NCI-H82 (cell line): Measurements from ENCODE around the gene STAP2.
"Not testable (repeated sequence)": the region's sequence is repeated elsewhere in the genome, so short reads cannot be mapped to it uniquely, and the experiment has no call there.

ENCODE experiments used
- DNase-seq: peaks from one replicate; lab custom pipeline; 2025; lab: John Stamatoyannopoulos, UW

Gene STAP2

DNA sequence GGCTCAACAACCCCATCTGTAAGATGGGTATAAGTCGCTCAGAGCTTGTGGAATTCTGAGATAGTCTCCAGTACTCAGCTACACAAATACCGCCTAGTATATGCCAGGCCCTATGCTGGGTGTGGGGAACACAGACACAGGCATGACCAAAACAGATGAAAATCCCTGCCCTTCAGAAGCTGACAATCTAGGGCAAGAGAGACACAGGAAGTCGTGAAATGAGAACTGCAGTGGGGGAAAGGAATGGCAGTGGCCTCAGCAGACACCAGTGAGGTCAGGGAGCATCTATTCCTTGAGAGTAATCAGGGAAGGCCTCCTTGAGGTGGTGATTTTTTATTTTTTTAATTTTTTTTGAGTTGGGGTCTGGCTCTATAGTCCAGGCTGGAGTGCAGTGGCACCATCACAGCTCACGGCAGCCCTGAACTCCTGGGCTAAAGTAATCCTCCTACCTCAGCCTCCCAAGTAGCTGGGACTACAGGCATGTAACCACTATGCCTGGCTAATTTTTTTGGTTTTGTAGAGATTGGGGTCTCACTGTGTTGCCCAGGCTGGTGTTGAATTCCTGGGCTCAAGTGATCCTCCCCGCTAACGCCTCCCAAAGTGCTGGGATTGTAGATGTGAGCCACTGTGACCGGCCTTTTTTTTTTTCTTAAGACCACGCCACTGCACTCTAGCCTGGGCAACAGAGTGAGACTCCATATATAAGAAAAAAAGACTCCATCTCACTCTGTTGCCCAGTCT, 39.6 kb downstream of the STAP2 start:
- no peak for DNase-seq

DNA sequence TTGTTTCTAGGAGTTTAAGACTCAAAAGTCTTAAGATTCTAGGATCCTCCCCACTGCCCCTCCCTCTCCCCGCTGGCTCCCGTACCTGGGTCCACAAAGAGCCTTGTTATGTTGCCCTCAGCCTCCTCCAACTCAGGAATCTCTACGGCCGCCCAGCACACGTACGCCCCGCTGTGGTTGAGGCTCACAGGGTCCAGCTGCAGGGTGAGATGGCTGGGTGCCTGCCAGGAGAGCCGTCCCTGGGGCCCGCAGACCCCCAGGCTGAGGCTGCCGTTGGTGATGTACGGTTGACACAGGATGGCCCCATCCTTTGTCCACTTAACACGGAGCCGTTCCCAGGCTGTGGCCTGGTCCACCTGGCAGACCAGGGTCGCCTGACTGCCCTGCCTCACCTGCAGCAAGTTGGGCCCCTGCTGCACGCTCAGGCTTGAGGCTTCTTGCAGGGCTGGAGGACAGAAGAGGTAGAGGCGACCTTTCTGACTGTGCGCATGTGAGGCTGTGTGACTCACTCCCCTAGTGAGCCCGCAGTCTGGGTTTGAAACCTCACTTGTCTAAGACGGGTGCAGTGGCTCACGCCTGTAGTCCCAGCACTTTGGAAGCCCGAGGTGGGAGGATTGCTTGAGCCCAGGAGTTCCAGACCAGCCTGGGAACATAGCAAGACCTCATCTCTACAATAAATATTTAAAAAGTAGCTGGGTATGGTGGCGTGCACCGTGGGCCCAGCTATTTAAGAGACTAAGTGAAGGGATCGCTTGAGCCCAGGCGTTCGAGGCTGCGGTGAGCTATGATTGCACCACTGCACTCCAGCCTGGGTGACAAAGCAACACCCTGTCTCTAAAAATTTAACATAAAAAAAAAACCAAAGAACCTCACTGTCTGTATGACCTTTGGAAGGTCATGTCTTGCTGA, 40.5 kb downstream of the STAP2 start:
- no peak for DNase-seq

DNA sequence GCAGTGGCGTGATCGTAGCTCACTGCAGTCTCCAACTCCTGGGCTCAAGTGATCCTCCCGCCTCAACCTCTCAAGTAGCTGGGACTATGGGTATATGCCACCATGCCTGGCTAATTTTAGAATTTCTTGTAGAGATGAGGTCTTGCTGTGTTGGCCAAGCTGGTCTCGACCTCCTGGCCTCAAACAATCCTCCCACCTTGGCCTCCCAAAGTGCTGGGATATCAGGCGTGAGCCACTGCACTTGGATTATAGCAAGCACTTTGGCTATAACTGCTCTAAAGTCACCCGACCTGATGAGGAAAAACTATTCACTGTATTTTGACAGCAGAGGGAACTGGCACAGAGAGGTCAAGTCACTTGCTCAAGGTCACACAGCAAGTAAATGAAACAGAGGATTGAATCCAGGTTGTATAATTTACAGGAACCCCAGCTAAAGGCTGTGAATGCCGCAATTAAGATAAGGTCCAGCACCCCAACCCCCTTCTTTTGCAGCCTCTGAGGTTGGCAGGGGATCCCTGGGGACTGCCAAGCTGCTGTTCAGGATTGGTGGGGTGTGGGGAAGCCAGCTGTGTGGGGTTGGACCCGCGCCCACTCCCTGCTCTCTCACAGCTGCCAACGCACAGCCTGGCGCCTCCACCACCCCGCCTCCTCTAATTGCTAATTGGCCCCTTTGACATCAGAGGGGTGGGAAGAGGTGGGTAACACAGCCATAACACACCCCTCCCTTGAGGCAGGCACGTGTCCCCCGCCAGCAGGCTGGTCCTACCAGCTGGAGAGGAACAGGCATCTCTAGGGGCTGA, 42.5 kb downstream of the STAP2 start:
- peak; percentile 92 for DNase-seq

DNA sequence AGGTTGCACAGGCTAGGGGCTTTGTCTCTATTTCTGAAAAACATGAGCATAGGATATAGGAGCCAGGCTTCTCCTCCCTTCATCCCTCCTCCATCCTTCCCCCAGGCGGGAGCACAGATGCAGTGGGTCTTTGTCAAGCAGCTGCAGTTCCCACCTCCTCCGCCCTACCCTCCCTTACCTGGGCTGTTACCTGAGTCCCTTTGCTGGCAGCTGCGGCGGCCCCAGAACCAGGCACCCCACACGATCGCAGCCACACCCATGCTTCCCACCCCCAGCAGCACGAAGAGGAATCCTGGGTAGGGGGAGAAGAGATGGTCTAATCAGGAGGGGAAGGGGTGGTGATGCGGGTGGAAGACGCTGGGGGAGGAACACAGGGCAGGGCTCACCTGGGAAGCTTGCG, 44.2 kb downstream of the STAP2 start:
- no peak for DNase-seq

DNA sequence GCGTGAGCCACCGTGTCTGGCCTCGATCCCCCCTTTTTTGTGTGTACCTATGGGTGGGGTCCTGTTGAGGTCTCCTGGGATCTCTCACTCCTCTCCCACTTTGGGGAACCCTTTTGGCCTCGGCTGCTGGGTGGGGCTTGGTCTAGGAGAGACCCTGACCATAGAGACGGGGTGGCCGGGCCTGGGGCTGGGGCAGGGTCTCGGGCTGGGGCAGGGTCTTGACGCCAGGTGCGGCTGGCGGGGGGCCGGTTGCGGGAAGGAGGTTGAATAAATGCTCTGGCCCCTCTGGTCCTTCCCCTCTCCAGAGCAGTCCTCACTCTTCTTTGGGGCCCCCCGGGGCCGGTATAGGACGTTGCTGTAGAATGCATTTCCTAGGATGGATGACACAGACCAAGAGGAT, 46.1 kb downstream of the STAP2 start:
- DNase-seq = no peak

DNA sequence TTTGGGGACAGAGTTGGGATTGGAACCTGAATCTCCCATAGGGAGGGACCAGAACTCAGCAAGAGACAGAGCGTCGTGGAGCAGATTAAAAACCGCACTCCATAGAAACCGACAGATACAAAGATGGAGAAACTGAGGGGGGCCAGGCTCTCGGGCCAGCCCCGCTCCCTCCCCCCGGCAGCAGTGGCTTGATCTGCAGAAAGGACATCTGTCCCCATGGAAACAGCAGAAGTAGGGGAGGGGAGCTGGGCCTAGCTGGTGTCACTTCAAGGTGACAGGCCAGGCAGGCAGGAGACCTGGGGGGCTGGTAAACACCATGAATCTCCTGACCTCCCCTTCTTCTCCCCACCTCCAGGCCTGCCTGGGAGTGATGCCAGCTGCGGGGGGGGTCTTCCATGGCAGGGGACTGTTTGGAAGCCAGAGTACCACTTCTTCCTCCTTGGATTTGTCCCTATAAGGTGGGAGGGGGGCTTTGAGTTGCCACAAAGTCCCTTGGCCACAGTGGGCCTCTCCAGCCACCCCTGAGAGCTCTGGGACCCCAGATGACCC, 47.4 kb downstream of the STAP2 start:
- DNase-seq = peak; percentile 18

DNA sequence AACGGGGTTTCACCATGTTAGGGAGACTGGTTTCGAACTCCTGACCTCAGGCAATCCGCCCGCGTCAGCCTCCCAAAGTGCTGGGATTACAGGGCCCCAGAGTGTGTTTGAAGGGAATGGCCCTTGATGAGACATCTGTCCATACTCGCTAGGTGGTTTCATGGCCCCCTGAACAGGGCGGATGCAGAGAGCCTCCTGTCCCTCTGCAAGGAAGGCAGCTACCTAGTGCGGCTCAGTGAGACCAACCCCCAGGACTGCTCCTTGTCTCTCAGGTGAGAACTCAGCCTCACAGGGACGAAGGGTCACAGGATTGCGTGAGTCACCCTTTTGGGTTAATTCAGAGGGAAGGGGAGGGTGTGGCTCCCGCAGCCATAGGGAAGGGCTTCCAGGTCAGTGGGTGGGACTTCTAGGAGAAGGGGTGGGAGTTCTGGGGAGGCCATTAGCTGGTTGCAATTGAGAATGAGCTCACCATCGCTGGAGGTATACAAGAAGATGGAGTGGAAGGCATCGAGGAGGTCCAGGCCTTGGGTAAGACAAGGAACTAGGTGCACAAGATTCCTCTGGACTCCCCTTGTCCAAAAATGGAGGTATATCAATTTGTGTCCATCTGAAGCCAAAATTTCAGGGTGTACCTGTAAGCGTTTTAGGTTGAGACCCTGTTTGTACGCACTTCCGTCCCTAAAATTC, 50.4 kb downstream of the STAP2 start:
- no peak for DNase-seq

DNA sequence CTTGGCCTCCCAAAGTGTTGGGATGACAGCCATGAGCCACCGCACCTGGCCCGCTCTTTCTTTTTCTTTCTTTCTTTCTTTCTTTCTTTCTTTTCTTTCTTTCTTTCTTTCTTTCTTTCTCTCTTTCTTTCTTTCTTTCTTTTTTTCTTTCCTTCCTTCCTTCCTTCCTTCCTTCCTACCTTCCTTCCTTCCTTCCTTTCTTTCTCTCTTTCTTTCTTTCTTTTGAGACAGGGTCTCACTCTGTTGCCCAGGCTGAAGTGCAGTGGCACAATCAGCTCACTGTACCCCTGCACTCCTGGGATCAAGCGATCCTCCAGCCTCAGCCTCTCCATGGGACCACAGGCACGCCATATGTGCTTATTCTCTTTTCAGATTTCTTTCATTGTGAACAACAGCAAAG, 52.5 kb downstream of the STAP2 start:
- DNase-seq = not testable (repeated sequence)

DNA sequence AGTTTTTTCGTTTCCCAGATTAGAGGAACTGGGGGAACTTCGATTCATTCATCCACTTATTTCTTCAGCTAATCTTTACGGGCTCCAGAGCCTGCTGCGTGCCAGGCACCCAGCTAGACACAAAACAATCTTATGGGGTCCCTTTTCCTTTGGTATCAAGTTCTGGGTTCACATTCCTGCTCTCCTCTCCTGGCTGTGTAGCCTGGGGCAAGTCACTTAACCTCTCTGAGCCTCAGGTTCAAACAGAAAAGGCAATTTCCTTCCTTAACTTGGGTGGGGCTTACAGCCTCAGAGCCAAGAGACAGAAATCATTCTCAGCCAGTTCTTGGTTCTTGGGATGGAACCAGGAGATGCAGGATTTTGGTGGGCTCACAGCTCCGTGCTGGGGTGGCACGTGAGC, 53.7 kb downstream of the STAP2 start:
- no peak for DNase-seq

DNA sequence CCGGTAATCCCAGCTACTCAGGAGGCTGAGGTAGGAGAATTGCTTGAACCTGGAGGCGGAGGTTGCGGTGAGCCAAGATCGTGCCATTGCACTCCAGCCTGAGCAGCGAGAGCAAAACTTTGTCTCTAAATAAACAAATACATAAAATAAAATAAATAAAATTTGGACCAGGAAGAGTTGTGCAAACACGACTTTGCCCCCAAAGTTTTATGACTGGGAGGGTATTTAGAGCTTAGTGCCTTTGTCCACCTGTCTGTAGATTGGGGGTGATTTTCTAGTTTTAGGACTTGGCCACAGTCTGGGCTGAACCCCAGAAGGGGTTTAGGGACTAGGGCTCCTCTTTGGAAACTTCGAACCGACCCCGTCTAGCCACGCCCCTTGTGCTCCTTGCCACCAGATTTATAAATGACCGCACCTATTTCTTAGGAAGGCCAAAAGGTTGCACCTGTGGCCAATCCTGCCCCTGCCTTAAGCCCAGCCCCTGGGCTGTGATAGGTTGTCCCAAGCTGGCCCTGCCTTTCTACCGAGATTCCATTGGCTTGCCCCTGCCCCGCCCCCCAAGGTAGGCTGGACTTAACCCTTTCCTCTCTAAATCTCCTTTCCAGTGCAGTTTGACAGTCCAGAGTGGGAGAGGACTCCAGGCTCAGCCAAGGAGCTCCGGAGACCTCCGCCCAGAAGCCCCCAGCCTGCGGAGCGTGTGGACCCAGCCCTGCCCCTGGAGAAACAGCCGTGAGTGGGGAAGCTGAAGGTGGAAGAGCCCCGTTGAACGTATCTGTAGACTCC, 54.3 kb downstream of the STAP2 start:
- DNase-seq = peak; percentile 85

DNA sequence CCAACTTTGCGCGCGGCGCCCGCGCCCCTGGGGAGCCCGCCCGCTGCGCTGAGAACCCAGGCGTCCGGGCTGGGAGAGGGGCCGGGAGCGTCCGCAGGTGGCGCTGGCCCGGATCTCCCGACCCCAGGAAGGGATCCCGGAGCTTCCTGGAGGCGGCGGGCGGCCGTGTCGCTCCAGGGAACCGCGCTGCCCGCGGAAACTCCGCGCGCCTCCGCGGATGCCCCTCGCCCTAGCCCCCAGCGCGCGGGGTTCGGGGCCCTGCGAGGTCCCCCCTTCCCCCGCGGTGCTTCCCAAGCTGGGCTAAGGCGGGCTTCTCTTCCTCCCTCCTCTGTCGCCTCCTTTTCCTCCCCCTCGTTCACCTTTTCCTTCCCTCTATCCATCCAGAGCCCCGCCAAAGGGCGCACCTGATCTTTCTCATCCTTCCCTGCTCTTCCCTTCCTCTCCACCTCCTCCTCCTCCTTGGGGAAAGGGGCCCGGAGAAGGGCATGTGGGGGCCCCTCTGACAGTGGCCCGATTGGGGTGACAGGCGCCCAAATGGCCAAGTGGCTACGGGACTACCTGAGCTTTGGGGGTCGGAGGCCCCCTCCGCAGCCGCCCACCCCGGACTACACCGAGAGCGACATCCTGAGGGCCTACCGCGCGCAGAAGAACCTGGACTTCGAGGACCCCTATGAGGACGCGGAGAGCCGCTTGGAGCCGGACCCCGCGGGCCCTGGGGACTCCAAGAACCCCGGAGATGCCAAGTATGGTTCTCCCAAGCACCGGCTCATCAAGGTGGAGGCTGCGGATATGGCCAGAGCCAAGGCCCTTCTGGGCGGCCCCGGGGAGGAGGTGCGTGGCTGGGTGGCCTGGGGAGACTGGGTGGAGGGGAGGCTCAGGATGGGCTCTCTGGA, 58.9 kb downstream of the STAP2 start:
- no peak for DNase-seq

DNA sequence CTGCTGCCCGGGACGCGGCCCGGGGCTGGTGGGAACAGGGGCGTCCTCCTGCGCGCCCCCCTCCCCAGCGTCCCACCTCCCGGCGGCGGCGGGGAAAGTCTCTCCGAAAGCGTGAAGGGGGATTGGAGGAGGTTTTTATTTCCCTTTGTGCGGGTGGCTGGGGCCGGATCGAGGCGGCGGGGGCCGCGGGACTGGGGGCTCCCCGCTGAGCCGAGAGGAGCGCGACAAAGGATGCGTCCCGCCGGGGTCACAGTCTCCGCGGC, 59.4 kb downstream of the STAP2 start:
- DNase-seq = no peak

DNA sequence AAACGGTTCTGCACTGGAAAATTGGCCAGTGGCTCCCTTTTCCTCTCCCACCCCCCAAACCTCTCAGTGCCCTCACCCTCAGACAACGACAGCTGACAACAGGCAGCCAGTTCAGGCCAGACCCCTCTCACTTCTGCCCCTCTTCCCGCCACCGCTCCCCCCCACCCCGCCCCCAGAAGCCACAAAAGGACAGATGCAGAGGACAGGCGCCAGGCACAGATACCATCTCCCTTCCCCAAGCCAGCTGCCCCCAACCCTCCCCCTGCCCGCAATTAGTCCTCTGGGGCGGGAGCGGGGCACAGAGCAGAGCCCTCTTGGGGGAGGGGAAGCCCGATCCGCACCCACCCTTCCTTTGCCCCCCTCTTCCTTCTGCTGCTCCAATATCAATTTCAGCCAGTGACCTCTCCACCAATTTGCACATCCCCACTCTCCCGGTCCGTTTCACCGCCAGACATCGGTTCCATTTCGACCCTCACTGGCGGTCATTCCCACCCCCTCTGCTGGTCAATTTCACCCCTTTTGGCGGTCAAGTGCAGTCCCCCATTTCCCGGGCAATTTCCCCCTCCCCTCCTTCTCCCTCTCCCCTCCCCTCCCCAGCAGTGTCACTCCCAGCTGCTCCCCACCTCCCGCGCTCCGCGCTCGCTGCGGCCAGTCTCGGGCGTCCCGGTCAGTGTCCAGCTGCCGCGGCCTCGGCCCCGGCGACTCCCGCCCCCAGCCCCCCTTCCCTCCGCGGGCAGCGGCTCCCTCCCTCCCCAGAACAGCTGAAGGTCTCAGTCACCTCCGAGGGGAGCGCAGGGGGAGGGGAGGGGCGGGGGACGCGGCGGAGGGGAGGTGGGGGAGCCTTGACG, 60.0 kb downstream of the STAP2 start, which contains the start of gene SHD:
Gene SHD (plus strand): TSS at position 848 of the 848 bp plus-strand sequence. CDS start 798 bp downstream, outside the sequence.
- DNase-seq = peak; percentile 19

DNA sequence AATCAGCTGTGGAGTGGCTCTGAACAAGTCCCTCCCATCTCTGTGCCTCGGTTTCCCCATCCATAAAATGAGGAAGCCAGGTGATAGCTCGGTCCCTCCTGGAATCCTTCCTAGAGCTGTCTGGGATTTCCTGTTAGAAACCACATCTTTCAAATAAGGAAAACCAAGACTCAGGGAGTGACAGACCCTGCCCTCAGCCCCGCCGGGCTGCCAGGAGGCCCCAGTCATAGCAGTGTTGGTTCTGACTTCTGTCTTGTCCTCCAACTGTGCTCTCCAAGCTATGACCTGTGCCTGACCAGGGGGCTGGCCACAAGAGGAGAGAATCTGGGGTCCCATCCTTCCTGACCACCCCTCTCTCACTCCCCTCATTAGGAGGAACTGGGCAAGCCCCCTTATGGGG, 60.6 kb downstream of the STAP2 start:
- DNase-seq = no peak

DNA sequence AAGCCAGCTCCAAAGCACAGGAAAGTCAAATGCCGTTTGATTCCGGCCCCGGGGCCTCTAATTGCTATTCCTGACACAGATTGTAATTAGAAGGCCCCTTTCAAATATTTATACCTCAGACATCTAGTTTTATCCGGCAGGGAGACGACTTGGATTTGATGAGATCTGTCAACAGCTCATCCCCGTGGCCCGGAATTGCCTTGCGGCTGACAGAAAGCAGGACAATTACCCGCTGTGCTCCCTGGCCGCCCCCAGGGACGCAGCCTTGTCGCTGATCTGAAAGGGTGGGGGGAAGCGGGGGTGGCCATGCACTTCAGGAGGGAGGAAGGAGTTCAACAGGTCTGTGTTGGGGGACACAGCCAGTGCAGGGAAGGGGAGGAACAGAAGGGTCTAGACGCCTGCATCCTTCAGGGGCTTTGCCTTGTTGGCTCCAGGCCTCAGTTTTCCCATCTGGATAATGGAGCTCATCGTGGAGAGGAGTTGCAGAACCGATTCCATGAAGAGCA, 61.4 kb downstream of the STAP2 start:
- DNase-seq = no peak

DNA sequence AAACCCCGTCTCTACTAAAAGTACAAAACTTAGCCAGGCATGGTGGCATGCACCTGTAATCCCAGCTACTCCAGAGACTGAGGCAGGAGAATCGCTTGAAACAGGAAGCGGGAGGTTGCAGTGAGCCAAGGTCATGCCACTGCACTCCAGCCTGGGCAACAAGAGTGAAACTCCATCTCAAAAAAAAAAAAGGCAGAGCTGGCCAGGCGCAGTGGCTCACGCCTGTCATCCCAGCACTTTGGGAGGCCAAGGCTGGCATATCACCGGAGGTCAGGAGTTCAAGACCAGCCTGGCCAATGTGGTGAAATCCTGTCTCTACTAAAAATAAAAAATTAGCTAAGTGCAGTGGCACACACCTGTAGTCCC, 64.3 kb downstream of the STAP2 start:
- not testable (repeated sequence) for DNase-seq
